Activated CD8-positive, alpha-beta memory T cell treated with anti-CD3 and anti-CD28 coated beads for 24 hours (primary cell): ENCODE measurements around the gene TRAF3.
"Not testable (repeated sequence)": the region's sequence is repeated elsewhere in the genome, so short reads cannot be mapped to it uniquely, and the experiment has no call there.

ENCODE experiments used
- DNase-seq: peaks from one replicate; pipeline ENCODE4 v3.0.0-alpha.2; 2020

The TRAF3 gene

GRCh38 chr14:102868956-102869547 lies 91.8 kb downstream of the TRAF3 start:
- no peak for DNase-seq

GRCh38 chr14:102870246-102870645 lies 93.0 kb downstream of the TRAF3 start:
- DNase-seq = no peak

DNA sequence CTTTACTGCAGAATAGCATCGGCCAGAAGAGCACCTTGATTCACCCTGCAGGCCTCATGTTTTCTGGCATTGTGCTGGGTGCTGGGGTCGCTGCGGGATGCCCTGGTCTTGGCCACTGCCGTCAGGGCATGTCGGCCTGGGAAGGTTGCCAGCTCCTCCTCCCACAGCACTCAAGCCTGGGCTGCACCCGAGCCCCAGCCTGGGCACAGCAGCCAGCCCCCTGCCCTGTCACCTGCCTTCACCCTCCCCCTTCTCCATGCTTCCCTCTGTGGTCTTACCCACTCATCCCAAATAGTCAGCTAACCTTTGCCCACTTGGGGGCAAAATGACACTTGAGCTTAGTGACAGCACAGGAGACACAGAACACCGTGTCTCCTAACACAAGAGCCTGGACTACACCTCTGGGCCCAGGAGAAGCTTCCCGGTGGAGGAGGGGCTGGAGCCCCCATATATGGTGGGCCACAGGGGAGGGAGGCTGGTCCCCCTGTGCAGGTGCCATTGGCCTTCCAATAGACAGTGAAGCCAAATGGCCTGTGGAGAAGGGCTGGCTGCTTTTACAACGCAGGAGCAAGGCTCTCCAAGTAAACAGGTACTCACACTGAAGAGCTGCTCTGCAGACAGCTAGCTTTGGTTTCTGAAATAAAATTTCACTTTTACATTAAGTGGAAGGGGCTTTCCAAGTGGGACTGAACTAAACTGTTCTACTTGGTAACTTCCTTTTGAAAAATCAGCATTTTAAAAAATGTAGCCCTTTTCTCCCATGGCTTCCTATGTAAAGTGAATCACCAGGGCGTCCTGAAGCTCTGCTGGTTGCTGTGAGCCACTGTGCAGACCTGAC lies 94.0 kb downstream of the TRAF3 start:
- DNase-seq = no peak

- DNase-seq = no peak
Observed at GRCh38 chr14:102872020-102872419, 94.8 kb downstream of the TRAF3 start.

DNA sequence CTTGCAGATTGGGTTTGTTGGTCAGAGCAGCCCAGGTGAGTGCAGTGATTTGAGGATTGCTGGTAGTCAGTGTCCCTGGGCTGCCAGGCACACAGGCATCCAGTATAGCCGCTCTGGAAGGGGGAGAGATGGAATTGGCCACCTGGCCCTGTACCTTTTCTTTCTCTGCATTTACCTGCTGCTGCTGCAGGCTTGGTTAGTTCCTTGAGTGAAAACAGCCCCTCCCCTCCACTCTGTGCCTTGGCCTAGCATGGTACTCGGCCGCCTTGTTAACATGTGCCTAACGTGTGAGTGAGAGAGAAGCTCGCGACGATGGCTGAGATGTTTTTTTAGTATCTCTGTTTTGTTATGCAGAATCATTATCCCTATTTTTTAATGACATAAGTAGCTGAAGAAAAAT lies 95.9 kb downstream of the TRAF3 start:
- no peak for DNase-seq

DNA sequence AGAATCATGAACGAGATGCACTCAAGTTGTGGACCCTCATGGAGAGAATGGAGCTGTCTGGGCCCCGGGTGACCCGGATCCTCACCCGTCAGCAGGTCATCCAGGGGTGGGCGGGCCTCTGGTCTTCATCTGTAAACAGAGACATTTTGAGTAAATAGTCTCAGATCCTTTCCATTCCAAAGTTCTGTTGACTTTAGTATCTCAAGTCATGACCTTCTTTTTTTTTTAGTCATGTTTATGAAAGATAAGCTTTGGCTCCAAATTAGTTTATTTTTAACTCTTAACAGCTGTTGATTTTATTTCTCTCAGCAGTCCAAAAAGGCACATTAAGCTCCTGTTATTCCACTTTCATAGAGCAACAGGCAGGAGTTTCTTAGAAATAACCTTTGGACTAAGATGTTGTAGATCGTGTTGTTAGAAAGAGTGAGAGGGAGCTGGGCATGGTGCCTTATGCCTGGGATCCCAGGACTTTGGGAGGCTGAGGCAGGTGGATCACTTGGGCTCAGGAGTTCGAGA lies 96.4 kb downstream of the TRAF3 start:
- no peak for DNase-seq

DNA sequence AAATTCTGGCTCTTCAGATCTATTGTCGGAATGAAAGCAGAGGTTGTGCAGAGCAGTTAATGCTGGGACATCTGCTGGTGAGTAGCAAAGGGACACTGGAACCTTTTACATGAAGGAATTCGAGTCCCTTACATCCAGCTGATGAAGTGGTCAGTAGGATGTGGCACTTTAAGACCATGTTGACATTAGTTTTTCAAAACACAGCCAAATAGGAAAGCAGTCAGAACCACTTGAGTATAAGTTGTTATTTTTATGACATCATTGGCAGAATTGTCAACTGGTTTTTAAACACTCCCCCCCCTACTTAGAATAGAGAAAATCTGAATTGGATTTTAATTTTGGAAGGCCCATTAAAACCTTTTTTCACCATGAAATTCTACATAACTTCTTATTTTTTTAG lies 98.4 kb downstream of the TRAF3 start:
- DNase-seq = no peak

DNA sequence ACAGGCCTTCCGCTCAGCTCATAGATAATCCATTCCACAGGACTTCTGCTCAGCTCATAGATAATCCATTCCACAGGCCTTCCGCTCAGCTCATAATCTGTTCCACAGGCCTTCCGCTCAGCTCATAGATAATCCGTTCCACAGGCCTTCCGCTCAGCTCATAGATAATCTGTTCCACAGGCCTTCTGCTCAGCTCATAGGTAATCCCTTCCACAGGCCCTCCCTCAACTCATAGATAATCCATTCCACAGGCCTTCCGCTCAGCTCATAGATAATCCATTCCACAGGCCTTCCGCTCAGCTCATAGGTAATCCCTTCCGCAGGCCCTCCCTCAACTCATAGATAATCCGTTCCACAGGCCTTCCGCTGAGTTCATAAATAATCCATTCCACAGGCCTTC lies 100.3 kb downstream of the TRAF3 start:
- not testable (repeated sequence) for DNase-seq

- DNase-seq = no peak
Observed at GRCh38 chr14:102878174-102878969, 101.1 kb downstream of the TRAF3 start.

DNA sequence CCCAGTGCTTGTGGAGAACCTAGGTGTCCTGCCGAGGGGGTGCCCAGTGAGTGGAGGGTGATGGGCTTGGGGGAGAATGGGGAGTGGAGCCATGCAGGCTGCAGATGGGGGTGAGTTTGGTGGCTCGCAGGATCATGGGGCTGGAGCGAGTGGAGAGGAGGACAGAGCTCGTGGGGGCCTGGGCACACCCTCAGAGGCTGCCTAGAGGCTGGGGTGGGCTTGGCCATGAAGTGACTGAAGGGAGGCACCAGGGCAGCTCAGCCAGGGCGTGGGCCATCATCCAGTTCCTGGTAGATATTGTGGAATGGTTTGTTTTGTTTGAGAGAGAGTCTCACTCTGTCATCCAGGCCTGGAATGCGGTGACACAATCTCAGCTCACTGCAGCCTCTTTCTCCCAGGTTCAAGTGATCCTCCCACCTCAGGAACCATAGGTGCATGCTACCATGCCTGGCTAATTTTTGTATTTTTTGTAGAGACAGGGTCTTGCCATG lies 101.8 kb downstream of the TRAF3 start:
- no peak for DNase-seq

GRCh38 chr14:102882226-102882906 lies 105.1 kb downstream of the TRAF3 start:
- DNase-seq = no peak

DNA sequence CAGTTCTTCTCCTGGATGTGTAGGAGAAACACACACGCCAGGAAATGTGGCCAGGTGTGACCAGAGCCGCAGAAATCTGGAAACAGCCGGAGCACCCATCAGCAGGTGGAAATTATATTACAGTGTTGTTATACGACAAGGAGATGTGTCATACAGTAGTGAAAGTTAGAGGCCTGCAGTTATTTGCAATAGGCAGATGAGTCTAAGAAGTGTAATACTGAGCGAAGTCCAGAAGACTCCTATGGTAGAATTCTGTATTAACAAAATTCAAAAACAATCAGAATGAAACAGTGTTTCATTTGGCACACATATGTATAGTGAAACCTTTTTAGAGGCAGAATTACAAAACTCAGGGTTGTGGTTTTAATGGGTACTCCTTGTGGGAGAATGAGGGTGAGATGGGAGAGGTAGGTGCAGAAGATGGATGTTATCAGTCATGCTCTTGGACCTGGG lies 105.9 kb downstream of the TRAF3 start:
- no peak for DNase-seq

DNA sequence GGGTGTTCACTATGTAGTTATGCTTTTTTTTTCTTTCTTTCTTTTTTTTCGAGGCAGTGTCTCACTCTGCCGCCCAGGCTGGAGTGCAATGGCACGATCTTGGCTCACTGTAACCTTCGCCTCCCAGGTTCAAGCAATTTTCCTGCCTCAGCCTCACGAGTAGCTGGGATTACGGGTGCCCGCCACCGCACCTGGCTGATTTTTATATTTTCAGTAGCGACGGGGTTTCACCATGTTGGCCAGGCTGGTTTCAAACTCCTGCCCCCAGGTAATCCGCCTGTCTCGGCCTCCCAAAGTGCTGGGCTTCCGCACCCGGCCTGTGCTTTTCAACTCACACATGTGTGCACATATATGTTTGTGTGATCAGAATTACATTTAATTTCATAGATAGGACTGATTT lies 106.3 kb downstream of the TRAF3 start:
- DNase-seq = no peak

- DNase-seq = no peak
Observed at GRCh38 chr14:102885737-102886447, 108.6 kb downstream of the TRAF3 start.

DNA sequence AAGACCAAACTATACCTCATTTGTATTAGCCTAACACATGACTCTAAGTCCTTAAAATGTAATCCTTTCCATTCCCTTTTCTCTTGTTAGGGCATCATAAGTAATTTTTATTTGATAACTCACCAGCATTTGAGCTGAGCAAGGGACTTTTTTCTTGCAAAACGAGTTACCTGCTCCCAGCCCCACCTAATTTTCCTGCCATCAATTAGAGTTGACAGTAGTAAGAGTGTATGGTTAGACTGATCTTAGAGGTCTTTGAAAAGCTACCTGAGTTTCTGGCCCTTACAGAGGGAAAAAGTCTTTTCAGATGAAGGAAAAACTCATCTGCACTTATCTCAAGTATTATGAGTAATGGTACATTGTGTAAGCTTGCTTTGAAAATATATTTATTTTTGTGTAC lies 111.5 kb downstream of the TRAF3 start:
- DNase-seq = no peak

- DNase-seq = no peak
Observed at GRCh38 chr14:102889615-102890014, 112.4 kb downstream of the TRAF3 start.

DNA sequence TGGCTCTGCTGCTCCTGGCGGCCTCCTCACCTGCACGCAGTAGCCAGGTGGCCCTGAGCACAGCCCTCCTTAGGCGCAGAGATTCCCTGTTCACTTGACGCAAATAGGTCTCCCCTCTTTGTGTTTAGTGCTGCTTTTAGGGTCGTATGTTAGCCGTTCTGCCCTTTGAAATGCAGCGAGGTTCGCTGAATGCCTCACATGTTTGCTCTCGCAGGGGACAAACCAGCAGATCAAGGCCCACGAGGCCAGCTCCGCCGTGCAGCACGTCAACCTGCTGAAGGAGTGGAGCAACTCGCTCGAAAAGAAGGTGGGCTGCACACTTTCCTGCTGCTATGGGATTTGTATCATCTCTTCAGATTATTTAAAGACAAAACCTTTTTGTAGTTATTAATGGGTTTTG lies 113.9 kb downstream of the TRAF3 start:
- no peak for DNase-seq

DNA sequence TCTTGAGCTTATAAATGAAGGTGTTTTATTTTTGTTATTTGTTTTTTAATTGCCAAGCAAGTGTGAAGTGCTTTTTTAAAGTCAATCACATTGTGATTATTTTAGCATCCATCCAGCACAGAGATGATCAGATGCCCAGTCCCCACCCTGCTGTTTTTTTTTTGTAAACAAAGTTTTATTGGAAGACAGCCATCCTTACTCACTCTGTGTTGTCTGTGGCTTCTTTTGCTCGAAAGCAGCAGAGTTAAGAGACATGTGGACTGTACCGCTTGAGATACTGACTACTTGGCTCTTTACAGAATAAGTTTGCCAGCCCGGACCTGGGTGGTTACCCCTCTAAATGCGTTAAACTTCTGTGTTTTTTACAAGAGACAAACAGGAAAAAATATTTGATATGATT lies 114.3 kb downstream of the TRAF3 start:
- DNase-seq = no peak

GRCh38 chr14:102892651-102893050 lies 115.4 kb downstream of the TRAF3 start:
- no peak for DNase-seq

GRCh38 chr14:102893452-102893851 lies 116.2 kb downstream of the TRAF3 start:
- DNase-seq = no peak

GRCh38 chr14:102896735-102897134 lies 119.5 kb downstream of the TRAF3 start:
- not testable (repeated sequence) for DNase-seq
